Osteocyte (in vitro differentiated cells): ENCODE results near the gene FMOD. TPM values are rescaled to one million over a fixed set of nuclear protein-coding genes. Genes with fewer than 3 reads are reported as not detected.

Experiments used
- DNase-seq: peaks from one replicate; pipeline ENCODE4 v3.0.0; 2021; ENCODE audit warnings: mixed read lengths; ENCODE audit not compliant: unreplicated experiment; ENCODE audit errors: extremely low spot score
- H3K27ac Mint-ChIP-seq: one replicate; pipeline ENCODE4 v1.8.0; 2021; ENCODE audit warnings: mild to moderate bottlenecking, mixed read lengths; ENCODE audit not compliant: unreplicated experiment
- H3K27me3 Mint-ChIP-seq: one replicate; pipeline ENCODE4 v1.8.0; 2021; ENCODE audit warnings: mixed read lengths; ENCODE audit not compliant: unreplicated experiment
- H3K36me3 Mint-ChIP-seq: one replicate; pipeline ENCODE4 v1.8.0; 2021; ENCODE audit warnings: mixed read lengths; ENCODE audit not compliant: unreplicated experiment
- H3K4me1 Mint-ChIP-seq: one replicate; pipeline ENCODE4 v1.8.0; 2021; ENCODE audit warnings: mixed read lengths; ENCODE audit not compliant: unreplicated experiment
- H3K4me3 Mint-ChIP-seq: one replicate; pipeline ENCODE4 v1.8.0; 2021; ENCODE audit warnings: mild to moderate bottlenecking, moderate library complexity, mixed read lengths; ENCODE audit not compliant: unreplicated experiment
- H3K9me3 Mint-ChIP-seq: one replicate; pipeline ENCODE4 v1.8.0; 2021; ENCODE audit warnings: mixed read lengths; ENCODE audit not compliant: unreplicated experiment
- total RNA-seq: library from RNA; stranded (reverse); gene quantifications from 2 replicates; pipeline ENCODE4 v1.2.1, GENCODE V29; 2021
- TF ChIP-seq, protein P1 (sequence below): fragments of 200-600 bp; sonication (generic); IDR thresholded peaks from 2 replicates; pipeline ENCODE4 v1.5.0; 2021; ENCODE audit warnings: antibody characterized with exemption, mild to moderate bottlenecking, moderate library complexity

FMOD gene
- total RNA-seq, 1 donor from 2014 or later: not detected

DNA sequence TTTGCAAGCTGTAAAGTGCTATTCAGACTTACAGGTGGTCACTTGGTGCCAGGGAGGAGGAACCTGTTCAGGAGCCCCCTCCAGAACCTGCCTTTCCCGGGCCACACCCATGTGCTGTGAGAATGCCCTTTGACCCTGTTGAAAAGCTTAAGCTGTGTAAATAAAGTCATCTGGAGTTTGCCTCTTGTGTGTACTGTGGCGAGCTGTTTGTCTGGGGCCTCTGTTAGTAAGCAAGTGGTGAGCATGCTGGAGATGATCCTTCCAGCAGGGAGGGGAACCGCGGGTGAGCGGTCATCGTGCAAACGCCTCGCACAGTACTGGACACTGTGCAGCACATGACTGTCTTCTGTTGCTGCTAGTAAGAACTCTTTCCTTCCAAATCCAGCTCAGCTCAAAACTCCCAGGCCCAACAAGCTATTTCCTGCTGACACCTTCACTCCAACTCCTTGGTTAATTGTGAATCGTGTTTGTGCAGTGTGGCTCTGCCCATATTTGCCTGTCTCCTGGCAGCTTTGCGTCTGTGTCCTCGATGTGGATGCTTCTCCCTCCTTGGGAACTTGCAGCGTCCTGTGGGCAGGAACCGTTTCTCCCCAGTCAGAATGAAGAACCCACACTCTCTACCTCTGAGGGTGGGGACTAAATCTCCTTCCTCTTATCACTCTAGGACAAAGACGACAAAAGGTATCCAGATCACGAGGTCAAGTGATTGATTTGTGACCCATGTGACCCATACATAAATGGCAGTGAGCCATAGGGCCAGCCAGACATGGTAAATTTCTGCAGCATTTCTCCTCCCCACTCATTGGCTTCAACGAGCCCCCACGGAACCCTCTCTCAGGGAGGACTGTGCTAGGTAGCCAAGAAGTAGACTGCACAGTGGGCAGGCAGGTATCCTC lies 59.5 kb downstream of the FMOD start:
- no peak for DNase-seq
- H3K4me3 Mint-ChIP-seq: no peak overlapping the region
- no peaks in the 10 kb centered on the region for H3K9me3 Mint-ChIP-seq
- TF ChIP-seq, protein P1, sequence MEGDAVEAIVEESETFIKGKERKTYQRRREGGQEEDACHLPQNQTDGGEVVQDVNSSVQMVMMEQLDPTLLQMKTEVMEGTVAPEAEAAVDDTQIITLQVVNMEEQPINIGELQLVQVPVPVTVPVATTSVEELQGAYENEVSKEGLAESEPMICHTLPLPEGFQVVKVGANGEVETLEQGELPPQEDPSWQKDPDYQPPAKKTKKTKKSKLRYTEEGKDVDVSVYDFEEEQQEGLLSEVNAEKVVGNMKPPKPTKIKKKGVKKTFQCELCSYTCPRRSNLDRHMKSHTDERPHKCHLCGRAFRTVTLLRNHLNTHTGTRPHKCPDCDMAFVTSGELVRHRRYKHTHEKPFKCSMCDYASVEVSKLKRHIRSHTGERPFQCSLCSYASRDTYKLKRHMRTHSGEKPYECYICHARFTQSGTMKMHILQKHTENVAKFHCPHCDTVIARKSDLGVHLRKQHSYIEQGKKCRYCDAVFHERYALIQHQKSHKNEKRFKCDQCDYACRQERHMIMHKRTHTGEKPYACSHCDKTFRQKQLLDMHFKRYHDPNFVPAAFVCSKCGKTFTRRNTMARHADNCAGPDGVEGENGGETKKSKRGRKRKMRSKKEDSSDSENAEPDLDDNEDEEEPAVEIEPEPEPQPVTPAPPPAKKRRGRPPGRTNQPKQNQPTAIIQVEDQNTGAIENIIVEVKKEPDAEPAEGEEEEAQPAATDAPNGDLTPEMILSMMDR: no peak
- H3K4me1 Mint-ChIP-seq: peaks cover 57% of the 10 kb centered on the region
- H3K27me3 Mint-ChIP-seq: peaks cover 3% of the 10 kb centered on the region
- H3K27ac Mint-ChIP-seq: peak overlapping the region; percentile 23
- no peaks in the 10 kb centered on the region for H3K36me3 Mint-ChIP-seq

Other genes starting within 250 kb of the FMOD start
- gene ADORA1, start 223.4 kb downstream of the FMOD start, total RNA-seq: 0.21 and 0.26 TPM in 2 replicates
- gene MYBPH, start 175.3 kb downstream of the FMOD start, total RNA-seq: not detected in 2 replicates
- gene CHI3L1, start 164.4 kb downstream of the FMOD start, total RNA-seq: not detected in 2 replicates
- gene CHIT1, start 121.4 kb downstream of the FMOD start, total RNA-seq: not detected in 2 replicates
- 31.2 and 33.7 TPM in 2 replicates for gene BTG2, start 45.6 kb downstream of the FMOD start, total RNA-seq
- 0.94 and 1.0 TPM in 2 replicates for gene PRELP, start 124.7 kb upstream of the FMOD start, total RNA-seq
- not detected in 2 replicates for gene OPTC, start 143.0 kb upstream of the FMOD start, total RNA-seq